Activated T-cell treated with anti-CD3 and anti-CD28 coated beads, Interleukin-2, amount 50 U/mL, for 1 hour (primary cell): ENCODE data around the gene ZNF407.

Experiments
- DNase-seq: peaks from one replicate; pipeline ENCODE4 v3.0.0-alpha.2; 2020

Gene ZNF407

DNA sequence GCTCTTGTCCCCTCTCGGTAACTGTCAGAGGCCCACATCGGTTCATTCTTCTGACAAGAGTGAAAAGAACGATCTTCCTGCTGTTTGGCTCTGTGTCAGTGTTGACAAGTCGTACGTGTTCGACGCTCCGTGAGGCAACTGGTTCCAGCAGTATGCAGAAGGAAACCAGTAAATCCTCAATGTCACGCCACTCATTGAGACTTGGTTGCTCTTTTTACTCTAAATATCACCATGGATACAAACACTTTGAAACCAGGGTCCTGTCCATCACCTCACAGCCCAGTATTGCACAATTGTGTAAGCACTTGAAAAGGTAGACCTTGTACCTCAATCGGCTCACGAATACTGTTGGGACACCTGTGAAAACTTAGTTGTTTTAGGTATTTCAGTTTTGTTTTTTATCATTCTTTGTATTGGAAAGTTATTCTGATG, 136.4 kb downstream of the ZNF407 start:
- DNase-seq: no peak

DNA sequence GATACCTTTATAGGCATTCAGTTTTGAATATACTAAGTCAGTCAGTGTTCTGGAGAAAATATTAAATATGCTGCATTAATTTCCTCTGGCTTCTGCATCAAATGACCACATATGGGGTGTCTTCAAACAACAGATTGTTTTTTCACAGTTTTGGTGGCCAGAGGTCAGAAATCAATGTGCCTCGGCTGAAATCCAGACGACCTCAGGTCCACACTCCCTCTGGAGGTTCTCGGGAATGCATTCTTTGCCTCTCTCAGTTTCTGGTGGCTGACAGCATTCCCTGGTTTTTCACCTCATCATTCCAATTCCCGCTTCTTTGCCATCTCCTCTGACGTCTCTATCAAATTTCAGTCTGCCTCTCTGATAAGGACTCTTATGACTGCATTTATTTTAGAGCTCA, 142.3 kb downstream of the ZNF407 start:
- no peak for DNase-seq

DNA sequence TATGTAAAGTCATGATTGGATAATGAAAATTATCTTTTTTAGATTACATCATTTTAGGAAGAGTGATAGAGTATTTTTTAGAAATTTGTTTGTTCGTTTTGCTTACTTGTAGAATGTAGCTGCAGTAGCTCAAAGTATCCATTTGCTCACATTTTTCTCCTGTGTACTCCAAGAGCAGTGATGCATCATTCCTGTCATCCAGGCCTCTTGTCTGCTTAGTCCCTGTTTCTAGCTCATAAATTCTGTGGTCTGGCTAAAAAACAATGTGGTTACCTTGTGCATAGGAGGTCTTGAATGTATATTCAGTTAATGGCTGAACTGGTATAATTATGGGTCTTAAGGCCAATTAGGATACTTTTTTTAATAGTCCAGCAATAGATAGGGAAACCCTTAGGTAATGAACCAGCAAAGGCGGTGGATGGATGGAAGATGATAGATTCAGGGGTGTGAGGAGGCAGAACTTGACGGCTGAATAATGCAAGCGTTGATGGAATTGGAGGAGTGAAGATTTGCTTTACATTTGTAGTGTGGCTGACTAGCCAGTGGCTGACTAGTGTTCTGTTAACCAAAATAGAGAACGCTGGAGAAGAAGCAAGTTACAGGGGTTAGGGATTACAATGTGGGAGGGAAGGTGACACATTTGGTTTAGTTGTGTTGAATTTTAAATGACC, 145.0 kb downstream of the ZNF407 start:
- DNase-seq: no peak

DNA sequence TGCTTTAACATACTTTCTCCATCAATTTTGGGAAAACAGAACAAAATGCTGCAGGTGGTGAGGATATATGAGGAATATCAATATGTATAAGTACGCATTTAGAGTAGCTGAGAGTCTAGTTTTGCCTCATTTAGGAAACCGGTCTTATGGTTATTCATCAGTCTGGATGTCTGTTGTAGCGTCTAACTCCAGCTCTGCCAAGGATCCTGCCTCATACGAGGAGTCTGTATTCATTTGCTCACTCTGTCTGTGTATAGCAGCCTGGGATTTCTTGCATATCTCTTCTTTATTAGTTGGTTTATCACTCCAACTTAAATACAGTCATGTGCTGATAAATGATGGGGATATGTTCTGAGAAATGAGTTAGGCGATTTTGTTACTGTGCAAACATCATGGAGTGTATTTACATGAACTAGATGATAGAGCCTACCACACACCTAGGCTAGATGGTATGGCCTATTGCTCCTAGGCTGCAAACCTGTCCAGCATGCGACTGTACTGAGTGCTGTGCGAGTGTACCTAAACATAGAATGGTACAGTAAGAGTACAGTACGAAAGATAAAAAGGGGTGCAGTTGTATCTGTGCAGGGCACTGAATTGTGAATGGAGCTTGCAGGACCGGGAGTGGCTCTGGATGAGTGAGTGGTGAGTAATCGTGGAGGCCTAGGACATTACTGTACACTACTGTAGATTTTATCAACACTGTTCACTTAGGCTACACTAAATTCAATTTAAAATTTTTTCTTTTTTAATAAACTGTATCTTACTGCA, 148.1 kb downstream of the ZNF407 start:
- DNase-seq: no peak

DNA sequence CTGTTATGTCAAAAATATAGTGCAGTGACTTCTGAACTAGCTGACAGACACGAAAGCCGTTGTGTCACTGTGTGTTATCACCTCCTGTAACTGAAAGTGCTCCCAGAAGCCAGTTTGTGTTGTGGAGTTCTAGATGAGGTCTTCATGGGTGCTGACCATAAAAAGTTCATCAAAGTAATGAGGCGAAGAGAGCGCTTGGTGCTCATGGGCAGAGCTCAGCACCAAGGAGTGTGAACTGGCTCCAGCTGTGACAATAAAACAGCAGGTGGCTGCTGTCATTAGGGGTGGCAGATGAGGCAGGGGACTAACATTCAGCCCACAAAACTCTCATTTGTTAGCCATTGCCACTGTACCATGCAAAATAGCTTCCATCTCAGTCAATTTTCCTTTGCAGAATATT, 151.1 kb downstream of the ZNF407 start:
- no peak for DNase-seq

DNA sequence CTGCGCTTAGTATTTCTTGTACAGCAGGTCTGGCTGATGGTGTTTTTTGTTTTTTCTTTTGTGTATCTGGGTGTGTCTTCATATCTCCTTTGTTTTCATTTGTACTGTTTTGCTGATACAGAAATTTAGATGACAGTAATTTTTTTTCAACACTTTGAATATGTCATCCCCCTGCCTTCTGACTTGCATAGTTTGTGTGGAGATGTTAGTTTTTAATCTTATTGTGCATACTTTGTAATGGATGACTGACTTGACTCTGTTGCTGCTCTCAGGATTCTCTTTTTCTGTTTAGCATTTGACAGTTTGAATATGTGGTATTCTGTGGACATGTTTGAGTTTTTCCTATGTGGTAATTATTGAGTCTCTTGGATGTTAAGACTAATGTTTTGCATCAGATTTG, 161.3 kb downstream of the ZNF407 start:
- DNase-seq: no peak

DNA sequence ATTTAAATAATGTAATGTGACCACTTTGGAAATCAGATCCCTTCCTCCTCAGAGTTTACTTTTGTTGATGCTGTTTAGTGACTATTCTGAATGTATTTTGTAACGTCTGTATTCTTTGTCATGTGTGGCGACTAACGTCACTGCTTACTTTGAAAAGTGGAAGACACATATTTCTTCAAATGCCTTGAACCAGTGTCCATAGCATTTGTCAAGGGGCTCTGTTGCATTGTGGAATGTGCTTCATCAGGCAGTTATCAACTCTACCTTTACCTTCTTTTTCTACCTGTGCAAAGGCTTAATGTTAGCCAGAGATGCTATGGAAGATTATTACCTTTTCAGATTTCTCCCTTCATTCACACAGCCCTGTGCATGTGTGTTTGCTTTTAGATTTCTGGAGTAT, 162.4 kb downstream of the ZNF407 start:
- no peak for DNase-seq

DNA sequence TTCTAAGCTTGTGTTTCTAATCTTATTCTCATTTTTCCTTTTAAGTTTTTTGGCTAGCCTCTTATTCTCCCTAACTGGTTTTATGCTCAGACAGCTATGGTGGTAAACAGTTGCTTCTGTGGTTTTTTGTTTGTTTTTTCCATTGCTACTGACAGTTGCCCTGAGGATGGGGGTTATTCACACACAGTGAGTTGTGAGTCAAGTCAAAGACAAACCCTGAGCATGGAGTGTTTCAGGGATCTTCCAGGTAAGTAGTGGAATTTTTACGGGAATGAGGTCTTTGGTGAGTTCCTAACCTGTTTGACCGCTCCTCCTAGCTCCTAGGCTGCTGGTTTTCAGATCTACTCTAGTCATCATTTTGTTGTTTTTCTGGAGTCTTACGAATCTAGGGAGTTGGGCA, 162.8 kb downstream of the ZNF407 start:
- DNase-seq: no peak

DNA sequence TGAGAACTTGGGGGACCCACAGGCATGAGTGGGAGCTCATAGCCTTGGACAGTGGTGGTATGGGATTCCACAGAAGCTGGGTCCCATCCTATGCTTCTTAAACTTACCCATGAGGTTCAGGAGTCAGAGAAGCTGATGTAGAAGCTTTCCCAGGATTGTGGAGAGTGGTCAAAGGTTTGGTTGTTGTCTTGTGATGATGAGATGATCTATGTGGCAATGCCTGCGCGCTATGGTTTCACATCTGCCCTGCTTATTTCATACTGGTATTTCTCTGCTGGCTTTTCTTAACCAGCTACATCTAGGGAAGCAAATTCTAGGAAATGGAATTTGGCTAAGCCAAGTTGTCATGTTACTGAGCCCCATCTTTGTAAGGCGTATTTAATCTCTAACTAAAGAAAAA, 168.6 kb downstream of the ZNF407 start:
- DNase-seq: no peak

DNA sequence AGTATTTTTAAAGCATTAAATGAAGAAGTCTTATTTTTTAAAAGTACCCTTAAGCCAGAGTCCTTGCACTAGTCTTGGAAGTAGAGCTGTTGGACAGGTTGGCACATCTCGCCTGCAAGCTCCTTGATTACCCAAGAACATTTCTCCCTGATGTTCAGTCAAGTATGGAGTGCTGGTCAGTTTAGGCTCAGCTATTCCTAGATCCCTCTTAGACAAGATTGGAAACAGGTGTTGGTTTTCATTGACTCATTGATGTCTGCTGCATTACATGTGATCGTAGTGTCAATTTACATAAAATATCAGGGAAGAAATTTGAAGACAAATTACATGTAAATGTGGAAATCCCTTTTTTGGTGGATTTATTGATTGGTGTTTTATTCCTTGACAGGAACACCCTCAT, 170.4 kb downstream of the ZNF407 start:
- DNase-seq: no peak

DNA sequence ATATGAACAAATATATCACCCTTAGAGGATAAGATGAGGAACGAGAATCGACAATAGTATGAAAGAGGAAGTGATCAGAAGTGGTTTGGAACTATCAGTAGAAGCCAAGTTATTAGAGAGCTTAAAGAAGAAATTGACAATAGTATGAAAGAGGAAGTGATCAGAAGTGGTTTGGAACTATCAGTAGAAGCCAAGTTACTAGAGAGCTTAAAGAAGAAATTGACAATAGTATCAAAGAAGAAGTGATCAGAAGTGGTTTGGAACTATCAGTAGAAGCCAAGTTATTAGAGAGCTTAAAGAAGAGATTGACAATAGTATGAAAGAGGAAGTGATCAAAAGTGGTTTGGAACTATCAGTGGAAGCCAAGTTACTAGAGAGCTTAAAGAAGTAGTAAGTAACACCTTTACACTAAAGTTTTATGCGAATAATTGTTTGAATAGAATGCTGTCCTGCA, 175.5 kb downstream of the ZNF407 start:
- no peak for DNase-seq

DNA sequence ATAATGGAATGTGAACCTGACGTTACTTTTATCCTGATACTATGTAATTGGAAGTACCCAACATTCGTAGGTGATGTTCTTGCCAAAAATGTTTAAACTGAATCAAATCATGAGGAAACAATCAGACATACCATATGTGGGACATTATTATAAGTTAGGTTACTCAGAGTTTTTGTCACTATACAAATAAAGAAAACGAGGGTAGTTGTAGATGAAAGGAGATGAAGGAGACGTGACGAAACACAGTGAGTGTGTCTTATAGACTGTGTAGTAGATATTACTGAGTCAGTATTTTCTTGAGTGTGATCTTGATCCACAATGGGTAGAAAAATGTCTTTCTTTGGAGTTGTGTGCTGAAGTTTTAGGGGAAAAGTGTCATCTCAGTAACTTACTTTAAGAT, 176.8 kb downstream of the ZNF407 start:
- DNase-seq: no peak

DNA sequence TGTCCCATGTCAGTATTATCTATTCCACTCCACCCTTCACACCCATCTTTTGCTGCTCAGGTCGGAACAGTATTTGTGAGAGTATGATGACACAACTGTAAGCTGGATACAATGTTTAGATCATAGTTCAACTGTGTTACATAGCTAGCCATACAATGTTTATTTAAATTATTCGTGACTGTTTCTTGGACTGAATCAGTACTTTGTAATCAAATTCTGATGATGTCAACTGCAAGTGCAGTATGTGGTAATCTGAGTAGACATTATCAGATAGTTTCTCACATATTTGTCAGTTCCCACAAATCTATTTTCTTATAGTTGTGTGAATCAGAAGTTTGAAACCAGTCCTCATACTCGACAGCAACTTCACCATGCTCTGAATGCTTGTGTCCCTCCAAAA, 177.6 kb downstream of the ZNF407 start:
- DNase-seq: no peak

DNA sequence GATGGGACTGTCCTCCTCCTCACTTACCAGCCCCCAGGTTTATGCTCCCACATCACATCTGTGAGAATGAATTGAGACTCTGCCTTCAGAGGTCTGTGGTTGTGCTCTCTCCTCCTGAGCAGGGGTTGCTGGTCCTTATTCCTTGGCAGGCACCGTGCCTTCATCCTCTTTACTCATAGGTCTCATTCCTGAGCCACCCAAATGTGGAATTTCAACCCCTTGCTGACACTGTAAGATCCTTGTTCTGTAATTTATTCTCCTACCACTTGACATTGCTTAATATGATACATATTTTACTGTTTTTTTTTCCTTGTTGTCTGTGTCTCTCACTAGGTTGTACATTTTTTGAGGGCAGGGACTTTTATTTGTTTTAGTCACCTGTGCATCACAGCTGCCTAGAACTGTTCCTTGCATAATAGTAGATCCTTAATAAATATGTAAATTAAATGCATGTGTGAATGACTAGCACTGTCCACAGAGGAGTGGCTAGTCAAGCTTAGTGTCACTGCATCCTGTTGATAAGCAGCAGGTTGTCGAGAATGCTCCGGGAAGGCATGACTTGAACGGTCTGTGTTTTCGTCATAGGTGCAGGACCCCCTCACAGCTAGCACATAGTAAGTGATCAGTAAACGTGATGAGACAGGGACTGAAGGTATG, 180.6 kb downstream of the ZNF407 start:
- DNase-seq: no peak

DNA sequence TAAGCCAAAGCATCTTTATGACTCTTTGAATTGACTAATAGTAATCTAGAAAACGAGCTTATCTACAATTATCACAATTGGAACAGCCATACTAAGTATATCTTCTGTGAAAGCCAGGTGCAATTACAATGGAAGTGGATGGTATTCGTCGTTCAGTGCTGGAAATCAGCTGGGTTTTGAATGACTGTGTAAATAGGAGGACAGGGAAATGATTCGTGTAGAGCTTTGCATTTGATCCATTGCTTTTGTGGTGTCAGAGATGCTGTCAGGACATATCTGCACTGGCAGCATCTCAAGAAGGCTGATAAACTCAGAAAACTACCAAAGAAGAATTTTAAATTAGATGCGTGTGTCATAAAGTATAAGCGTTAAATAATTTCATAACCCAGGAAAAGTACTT, 187.1 kb downstream of the ZNF407 start:
- no peak for DNase-seq

DNA sequence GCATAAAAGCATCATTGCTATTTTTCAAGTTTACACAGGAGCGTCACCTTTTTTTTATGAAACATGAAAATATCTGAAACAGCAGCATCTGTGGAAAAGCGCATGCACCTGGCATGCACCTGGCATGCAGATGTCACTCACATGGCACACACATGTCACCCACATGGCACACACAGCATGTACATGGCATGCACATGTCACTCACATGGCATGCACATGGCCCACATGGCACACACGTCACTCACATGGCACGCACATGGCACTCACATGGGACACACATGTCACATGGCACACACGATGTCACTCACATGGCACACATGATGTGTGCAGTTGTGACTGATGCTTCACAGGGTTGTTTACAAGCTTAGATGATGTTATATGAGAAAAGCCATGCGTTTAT, 188.0 kb downstream of the ZNF407 start:
- DNase-seq: no peak

DNA sequence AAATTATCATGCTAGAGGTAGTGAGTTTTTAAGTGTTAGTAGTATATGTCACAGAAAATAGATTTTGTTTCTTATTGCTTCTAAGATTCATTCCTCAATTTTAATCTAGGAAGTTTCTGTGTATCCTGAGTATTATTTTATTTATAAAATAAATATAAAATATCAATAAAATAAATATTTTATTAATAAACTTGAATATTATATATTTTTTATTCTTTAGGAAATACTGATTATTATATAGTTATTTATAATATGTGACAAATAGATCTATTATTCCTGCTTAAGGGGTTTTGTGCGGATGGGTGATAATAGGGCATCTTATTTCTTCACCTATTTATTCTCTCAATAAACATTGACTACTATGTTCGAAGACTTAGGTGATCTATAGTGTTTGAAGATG, 191.0 kb downstream of the ZNF407 start:
- no peak for DNase-seq

DNA sequence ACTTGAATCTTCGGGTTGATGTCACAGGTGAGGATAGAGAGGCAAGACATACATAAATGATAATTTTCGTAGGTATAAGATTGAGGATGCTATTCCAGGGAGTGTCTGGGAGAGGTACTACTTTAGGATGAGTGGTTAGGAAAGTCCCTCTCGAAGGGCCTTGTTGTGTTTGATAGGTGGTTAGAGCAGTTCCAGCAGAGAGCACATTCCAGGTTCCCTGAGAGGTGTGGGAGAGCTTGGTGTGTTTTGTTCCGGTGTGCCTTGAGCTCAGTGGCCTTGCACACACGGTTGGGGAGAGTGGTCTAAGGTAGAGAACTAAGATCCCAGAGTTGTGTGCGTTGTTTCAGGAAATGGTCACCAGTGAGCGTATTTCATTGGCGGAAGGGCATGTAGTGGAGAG, 191.4 kb downstream of the ZNF407 start:
- no peak for DNase-seq

DNA sequence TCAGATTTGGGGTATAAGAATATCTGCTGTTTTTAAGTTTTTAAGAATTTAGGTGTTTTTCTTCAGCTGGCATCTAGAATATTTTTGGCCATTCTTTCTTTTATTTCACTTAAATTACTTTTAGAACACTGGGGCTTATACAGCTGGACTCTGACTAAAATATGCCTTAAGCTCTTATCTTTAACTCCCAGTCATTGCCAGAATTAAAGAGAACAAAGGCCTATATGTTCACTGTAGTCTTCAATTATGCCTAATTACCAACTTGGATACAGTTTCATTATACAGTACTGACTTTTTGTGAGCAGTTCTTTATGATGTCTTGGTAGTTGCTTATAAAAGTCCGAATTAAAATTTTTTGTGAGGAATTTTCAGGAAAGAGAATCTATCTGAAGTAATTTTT, 192.8 kb downstream of the ZNF407 start:
- no peak for DNase-seq

DNA sequence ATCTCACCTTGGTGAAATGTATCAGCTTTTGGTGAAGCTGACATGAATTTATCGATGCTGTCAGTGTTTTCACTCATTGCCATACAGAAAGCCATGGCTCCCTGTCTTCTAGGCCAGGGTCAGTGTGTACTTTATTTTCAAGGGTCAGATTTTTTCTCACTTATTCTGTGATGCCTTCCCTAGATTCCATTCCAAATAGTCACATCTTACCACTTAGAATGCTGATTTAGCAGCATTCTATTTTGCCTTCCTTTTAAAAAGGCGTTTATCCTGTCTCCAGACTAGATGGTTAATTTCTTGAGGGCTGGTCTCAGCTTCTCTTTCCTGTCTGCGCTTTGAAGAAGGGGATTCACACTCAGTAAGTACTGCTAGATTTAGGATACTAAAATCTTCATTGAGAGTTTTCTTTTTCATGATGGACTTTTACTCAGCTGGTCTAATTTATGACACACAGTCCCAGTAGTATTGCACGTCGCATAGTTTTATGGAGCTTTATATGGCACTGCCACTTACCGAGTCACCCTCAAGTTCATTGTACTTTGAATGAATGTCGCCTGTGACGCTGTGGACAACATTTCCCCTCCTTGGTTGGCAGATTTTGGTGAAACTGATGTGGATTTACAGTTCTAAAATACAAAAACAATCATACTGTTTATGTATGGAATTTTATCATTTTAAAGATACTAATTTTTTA, 194.0 kb downstream of the ZNF407 start:
- DNase-seq: no peak

DNA sequence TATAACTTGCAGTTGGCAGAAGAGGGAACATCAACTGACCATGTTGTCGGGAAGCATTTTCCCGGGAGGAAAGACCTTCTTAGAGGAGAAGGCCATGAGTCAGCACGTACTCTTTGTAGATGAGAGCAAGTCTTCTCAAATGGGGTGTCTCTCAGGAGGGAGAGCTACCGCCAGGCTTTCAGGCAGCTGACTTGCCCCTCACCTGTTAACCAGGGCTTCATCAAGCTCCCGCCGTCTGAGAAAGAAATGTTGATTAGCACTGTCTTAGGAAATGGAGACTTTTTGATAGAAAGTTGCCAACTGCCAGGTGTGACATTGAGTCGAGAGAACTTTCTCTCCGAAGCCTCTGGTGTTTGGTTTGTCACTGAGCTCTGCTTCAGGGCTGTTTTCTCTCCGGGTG, 196.1 kb downstream of the ZNF407 start:
- no peak for DNase-seq

DNA sequence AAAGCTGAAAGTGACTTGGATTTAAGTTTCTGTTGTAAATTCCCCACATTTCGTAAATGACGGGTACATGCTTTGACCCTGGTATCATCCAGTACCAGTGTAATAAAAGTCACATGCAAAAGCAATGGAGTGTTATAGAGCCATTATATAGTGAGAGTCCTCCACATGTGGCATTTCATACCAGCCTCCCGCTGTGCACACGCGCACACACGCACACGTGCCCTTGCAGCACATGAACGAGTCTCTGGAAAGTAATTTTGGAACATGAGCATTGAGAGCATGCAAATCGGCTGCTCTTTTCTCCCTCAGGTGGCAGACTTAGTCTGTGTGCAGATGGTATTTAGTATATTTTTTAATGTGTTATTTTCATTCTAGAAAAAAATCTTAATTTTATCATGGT, 198.1 kb downstream of the ZNF407 start:
- no peak for DNase-seq

DNA sequence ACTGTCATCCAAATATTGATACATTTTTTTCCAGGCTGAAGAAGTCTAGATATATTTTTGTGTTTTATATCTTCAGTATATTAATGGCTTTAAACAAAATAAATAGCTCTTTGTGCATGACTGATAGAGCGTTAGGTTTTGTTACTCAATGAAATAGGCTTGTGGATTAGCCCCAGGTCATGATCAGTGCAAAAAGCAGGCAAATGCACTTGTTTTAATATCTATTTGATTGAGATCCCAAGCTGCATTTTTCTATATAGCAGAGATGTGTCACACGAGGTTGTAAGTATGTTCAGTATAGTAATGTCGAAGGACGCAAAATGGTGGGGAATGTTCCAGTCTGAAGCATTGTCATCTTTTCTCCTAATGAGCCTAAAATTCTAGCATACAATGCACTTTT, 198.5 kb downstream of the ZNF407 start:
- no peak for DNase-seq
